Esophagus muscularis mucosa (tissue), 4 donors: ENCODE measurements around the gene SIGLEC5. TPM values are rescaled to one million over a fixed set of nuclear protein-coding genes. Genes with fewer than 3 reads are reported as not detected.
A peak's percentile ranks its signal among the peaks of the same experiment; 100 is the strongest.

Source experiments
- DNase-seq: peaks from one replicate; pipeline ENCODE4 v3.0.0-alpha.2; 2017; ENCODE audit errors: extremely low spot score
- H3K27ac ChIP-seq, 4 donors: fragments of 200-600 bp; sonication (generic); replicated peaks in 1 of 4; 1 replicate in 3 of 4; 2 replicates in 1 of 4; pipeline ENCODE4 v1.5.1; 2016 to 2019; ENCODE audit warnings: mild to moderate bottlenecking in 1 of 4
- H3K27me3 ChIP-seq, 4 donors: fragments of 200-600 bp; sonication (generic); one replicate each; pipeline versions ENCODE4 v1.5.1 to v1.6.0; 2016 to 2019
- H3K36me3 ChIP-seq, 4 donors: fragments of 200-600 bp; sonication (generic); one replicate each; pipeline ENCODE4 v1.5.1; 2016 to 2019
- H3K4me1 ChIP-seq, 4 donors: fragments of 200-600 bp; sonication (generic); one replicate each; pipeline ENCODE4 v1.5.1; 2016 to 2019
- H3K4me3 ChIP-seq, 4 donors: fragments of 200-600 bp; sonication (generic); 1 replicate in 2 of 4; 2 replicates in 2 of 4; pipeline ENCODE4 v1.5.1; 2016 to 2019; ENCODE audit warnings: mild to moderate bottlenecking in 4 of 4, moderate library complexity in 1 of 4
- H3K9me3 ChIP-seq, 4 donors: fragments of 200-600 bp; sonication (generic); 1 replicate in 3 of 4; 2 replicates in 1 of 4; pipeline ENCODE4 v1.5.1; 2016 to 2019
- EP300 ChIP-seq: sonication (generic); formaldehyde crosslinking; IDR thresholded peaks from one replicate; pipeline ENCODE4 v1.6.1; 2017; ENCODE audit warnings: antibody characterized with exemption
- POLR2A ChIP-seq: fragments of 450-650 bp; IDR thresholded peaks from one replicate; pipeline ENCODE4 v1.6.1; 2017; ENCODE audit warnings: antibody characterized with exemption, moderate library complexity, mild to moderate bottlenecking, low read depth
- POLR2AphosphoS5 ChIP-seq, 2 donors: sonication (generic); formaldehyde crosslinking; IDR thresholded peaks; one replicate each; pipeline ENCODE4 v1.6.1; 2017; ENCODE audit warnings: antibody characterized with exemption in 2 of 2
- WGBS: methylation state at CpG from one replicate; pipeline ENCODE4 v1.1.5; 2018; 5-methylcytosine and 5-hydroxymethylcytosine counted together
- intact Hi-C: fragments of 100-400 bp; cut with DNase I; formaldehyde crosslinking; loops from one replicate; pipeline ENCODE4 v1.15.1; 2023
- total RNA-seq, 4 donors: library from RNA; depleted of rRNA; stranded (reverse); fragments of >200 nt; gene quantifications; one replicate each; pipeline versions ENCODE4 v1.1.0 to v1.2.1, GENCODE V29; 2016
- TF ChIP-seq, protein P1 (sequence below), 3 experiments: fragments of 200-600 bp in 2 of 3; fragments of 450-650 bp in 1 of 3; sonication (generic) in 2 of 3; IDR thresholded peaks; one replicate each; pipeline ENCODE4 v1.5.1; 2017 to 2019; ENCODE audit warnings: antibody characterized with exemption in 3 of 3, mild to moderate bottlenecking in 2 of 3, moderate library complexity in 1 of 3

SIGLEC5 gene
- total RNA-seq, 4 donors from 2014 or later = 0.52 to 2.0 (median 1.00) TPM

DNA sequence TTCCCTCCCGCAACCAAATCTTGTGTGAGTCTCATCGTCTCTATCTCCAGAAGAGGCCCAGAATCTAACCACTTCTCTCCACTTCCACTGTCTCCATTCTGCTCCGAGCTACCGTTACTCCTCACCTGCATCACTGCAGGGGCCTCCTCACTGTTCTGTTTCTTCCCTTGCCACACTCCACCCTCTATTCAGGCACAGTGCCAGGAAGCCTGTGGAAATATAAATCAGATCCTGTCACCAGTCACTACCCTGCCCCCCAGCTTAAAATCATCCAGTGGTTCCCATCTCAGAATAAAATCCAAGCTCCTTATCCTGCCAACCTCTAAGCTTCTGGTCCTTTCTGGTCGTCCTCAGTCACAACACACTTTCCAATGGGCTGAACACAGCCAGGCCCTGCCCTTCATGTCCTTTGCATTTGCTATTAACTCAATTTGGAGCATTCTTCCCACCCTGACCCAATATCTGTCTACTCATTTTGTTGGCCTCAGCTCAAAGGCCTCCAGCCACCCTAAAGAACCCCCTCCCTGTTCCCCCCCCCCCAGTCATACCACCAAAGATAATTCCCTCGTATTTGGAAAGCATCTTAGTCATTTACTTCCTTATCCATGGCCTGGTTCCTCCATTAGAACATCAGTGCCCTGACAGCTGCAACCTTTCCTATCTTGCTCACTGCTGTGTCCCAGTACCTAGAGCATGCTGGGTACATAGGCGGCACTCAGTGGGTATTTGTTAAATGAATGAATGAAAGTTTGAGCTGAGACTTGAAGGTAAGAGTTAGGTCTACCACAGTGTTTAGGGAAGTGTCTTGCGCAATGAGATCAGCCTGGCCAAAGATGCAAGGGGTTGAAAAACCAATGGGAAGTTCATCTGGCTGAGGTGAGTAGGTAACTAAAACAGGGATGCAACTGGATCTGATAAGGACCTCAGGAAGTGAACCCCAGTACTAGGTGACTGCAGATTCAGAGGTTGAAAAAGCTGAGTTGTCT is 34.7 kb downstream of the SIGLEC5 start:
- Histone ChIP-seq H3K27me3 (peaks cover 0 to 34% (median 0%) of the 10 kb centered on the region in 4 donors), H3K4me3 (peak overlapping the region in 2 of 4 donors; percentile 67 to 74), H3K9me3 (no peaks in the 10 kb centered on the region), H3K36me3 (peaks cover 0 to 5% (median 0%) of the 10 kb centered on the region in 4 donors), H3K27ac (no peak overlapping the region), H3K4me1 (peaks cover 15 to 22% (median 20%) of the 10 kb centered on the region in 4 donors)
- peak; percentile 17 for DNase-seq
- 84% methylated on average over 8 of the region's 8 CpGs for WGBS
- no peak for TF ChIP-seq POLR2AphosphoS5 (IDR thresholded peaks at IDR 0.05)
- TF ChIP-seq, protein P1, sequence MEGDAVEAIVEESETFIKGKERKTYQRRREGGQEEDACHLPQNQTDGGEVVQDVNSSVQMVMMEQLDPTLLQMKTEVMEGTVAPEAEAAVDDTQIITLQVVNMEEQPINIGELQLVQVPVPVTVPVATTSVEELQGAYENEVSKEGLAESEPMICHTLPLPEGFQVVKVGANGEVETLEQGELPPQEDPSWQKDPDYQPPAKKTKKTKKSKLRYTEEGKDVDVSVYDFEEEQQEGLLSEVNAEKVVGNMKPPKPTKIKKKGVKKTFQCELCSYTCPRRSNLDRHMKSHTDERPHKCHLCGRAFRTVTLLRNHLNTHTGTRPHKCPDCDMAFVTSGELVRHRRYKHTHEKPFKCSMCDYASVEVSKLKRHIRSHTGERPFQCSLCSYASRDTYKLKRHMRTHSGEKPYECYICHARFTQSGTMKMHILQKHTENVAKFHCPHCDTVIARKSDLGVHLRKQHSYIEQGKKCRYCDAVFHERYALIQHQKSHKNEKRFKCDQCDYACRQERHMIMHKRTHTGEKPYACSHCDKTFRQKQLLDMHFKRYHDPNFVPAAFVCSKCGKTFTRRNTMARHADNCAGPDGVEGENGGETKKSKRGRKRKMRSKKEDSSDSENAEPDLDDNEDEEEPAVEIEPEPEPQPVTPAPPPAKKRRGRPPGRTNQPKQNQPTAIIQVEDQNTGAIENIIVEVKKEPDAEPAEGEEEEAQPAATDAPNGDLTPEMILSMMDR (IDR thresholded peaks at IDR 0.05) = no peak
- TF ChIP-seq EP300 = no peak
- no peak for TF ChIP-seq POLR2A
- intact Hi-C loops = loop anchor here (2.0 to 5.0 kb wide), 2 partner anchors 23 to 488 kb away; partner anchors contain the start of gene CTU1

DNA sequence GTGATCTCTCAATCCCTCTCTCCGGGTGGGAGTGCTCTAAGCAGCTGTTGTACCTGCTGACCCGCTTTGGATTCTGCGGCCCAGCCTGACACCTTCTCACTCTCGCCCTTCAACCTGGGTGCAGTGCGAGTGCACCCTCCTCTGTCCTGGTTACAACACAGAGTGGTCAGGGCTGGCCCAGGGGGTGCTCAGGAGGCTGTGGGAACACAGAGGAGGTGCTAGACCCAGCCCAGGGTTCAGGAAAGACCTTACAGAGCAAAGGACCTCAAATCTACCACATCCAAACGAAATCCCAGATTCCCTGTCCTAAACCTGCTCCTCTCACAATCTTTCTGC is 35.5 kb downstream of the SIGLEC5 start:
- no peak for DNase-seq
- H3K4me3 ChIP-seq = peak overlapping the region; percentile 67 to 74 (median 70)
- 10% methylated on average over 6 of the region's 6 CpGs for WGBS
- H3K36me3 ChIP-seq = peaks cover 0 to 5% (median 0%) of the 10 kb centered on the region in 4 donors
- no peak for TF ChIP-seq EP300
- TF ChIP-seq POLR2A = no peak
- TF ChIP-seq, protein P1 (IDR thresholded peaks at IDR 0.05) = no peak
- TF ChIP-seq POLR2AphosphoS5 (IDR thresholded peaks at IDR 0.05) = no peak
- peak overlapping the region; percentile 48 to 69 (median 61) for H3K27ac ChIP-seq
- intact Hi-C loops = loop anchor here (2.0 to 5.0 kb wide), 2 partner anchors 22 to 487 kb away; partner anchors contain the start of gene CTU1
- no peaks in the 10 kb centered on the region for H3K9me3 ChIP-seq
- peaks cover 15 to 22% (median 20%) of the 10 kb centered on the region in 4 donors for H3K4me1 ChIP-seq
- peaks cover 0 to 26% (median 0%) of the 10 kb centered on the region in 4 donors for H3K27me3 ChIP-seq

GRCh38 chr19:51593969-51594773 is 36.0 kb downstream of the SIGLEC5 start:
- Histone ChIP-seq H3K27ac (peak overlapping the region; percentile 48 to 69 (median 61)), H3K36me3 (peaks cover 0 to 5% (median 0%) of the 10 kb centered on the region in 4 donors), H3K4me3 (peak overlapping the region; percentile 67 to 74 (median 70)), H3K4me1 (peaks cover 15 to 22% (median 20%) of the 10 kb centered on the region in 4 donors), H3K9me3 (no peaks in the 10 kb centered on the region), H3K27me3 (peaks cover 0 to 21% (median 0%) of the 10 kb centered on the region in 4 donors)
- intact Hi-C loops = loop anchor here (2.0 kb wide), 1 partner anchor 21 kb away; no protein-coding TSS in a partner anchor
- peak; percentile 99 for DNase-seq
- TF ChIP-seq, protein P1 (IDR thresholded peaks at IDR 0.05) = no peak
- TF ChIP-seq EP300 = no peak
- peak; percentile 51 to 97 for TF ChIP-seq POLR2AphosphoS5 (IDR thresholded peaks at IDR 0.05)
- TF ChIP-seq POLR2A = no peak
- WGBS = under 1% methylated on average over 24 of the region's 61 CpGs

- Histone ChIP-seq H3K27me3 (peaks cover 0 to 12% (median 0%) of the 10 kb centered on the region in 4 donors), H3K36me3 (peaks cover 0 to under 1% (median 0%) of the 10 kb centered on the region in 4 donors), H3K9me3 (peaks cover 0 to 2% (median 0%) of the 10 kb centered on the region in 4 donors), H3K4me3 (peak overlapping the region; percentile 67 to 74 (median 70)), H3K4me1 (peaks cover 15 to 22% (median 20%) of the 10 kb centered on the region in 4 donors), H3K27ac (peak overlapping the region in 2 of 4 donors; percentile 51 to 63)
- no peak for TF ChIP-seq POLR2A
- no peak for TF ChIP-seq EP300
- TF ChIP-seq, protein P1 (IDR thresholded peaks at IDR 0.05) = no peak
- no peak for TF ChIP-seq POLR2AphosphoS5 (IDR thresholded peaks at IDR 0.05)
- WGBS = 32% methylated on average over 9 of the region's 10 CpGs
- DNase-seq = no peak
- intact Hi-C loops = no loop called here
Observed at GRCh38 chr19:51593138-51593890, 36.9 kb downstream of the SIGLEC5 start.
